ENCODE measurements around the gene TMEM221. TPM values are rescaled to one million over a fixed set of nuclear protein-coding genes. Genes with fewer than 3 reads are reported as not detected.

TMEM221 gene
- total RNA-seq, 1 donor from 2014 or later = not detected

- no peak for DNase-seq (ENCODE audit: low spot score)
These were observed 42.2 kb downstream of the TMEM221 start for GRCh38 chr19:17406046-17406886.

DNA sequence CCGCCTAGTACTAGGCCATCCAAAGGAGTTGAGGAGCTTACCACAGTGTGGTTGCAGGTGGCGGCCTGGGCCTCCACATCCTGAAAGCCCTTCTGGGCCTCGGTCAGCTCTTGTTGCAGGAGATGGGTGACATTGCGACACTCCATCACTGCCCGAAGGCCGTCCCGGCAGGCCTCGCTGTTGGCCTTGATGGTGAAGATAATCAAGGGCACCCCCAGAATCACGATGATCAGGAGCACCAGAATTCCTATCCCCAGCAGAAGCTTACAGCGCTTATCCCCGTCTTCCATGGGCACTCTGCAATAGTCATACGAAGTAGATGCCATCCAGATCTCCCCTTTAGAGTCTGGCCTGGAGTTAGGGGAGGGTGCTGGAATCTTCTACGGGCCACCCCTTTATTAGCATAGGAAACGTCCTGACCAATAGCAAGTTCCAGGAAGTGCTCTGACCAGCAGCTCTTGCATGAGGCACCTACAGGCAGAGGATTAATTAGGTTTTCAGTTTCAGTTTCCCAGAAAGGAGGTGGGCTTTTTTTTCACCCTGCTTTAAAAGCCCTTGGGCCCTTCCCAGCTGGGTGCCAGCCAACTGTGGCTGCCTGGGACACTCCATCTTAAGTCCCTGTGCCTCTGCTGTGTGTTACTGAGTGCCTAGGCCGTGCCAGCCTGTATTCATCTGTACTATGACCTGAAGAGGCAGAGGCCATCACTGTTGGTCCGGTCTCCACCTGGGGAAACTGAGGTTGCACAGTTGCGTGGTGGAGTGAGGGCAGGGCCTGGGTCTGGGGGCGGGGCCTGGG, 43.0 kb downstream of the TMEM221 start, which contains the start of gene BST2:
BST2 (minus strand) TSS at position 381 of the 796 bp plus-strand sequence; CDS start at position 326, 55 bp downstream.
- peak; percentile 90 for DNase-seq (ENCODE audit: low spot score)

DNA sequence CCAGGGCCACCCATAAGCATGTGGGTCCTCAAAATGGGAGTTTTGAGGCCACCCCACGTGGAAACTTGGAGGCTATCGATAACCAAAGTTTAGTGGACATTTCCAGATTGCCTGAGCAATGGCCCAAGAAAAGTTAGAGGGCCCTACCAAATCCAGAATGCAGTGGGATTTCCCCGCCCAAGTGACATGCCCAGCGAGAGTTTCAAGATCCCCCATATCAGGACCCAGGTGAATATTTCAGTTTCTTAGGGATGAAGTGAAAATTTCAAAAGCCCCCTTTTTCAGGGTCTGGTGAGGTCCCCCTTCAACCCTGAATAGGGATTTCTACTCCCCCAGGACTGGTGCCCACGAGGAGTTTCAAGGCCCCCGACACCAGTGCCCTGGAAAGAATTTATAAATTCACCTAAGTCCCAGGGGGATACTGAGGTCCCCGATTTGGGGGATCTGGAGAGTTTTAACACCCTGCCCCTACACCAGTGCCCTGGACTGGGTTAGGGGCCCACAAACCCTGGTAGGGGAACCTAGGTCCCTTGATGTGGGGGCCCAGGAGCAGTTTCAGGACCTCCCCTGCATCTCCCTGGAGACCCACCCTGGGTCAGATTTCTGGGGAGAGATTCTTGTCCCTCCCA, 43.7 kb downstream of the TMEM221 start:
- no peak for DNase-seq (ENCODE audit: low spot score)

- DNase-seq (ENCODE audit: low spot score) = no peak
These were observed 44.5 kb downstream of the TMEM221 start for GRCh38 chr19:17404015-17404414.

DNA sequence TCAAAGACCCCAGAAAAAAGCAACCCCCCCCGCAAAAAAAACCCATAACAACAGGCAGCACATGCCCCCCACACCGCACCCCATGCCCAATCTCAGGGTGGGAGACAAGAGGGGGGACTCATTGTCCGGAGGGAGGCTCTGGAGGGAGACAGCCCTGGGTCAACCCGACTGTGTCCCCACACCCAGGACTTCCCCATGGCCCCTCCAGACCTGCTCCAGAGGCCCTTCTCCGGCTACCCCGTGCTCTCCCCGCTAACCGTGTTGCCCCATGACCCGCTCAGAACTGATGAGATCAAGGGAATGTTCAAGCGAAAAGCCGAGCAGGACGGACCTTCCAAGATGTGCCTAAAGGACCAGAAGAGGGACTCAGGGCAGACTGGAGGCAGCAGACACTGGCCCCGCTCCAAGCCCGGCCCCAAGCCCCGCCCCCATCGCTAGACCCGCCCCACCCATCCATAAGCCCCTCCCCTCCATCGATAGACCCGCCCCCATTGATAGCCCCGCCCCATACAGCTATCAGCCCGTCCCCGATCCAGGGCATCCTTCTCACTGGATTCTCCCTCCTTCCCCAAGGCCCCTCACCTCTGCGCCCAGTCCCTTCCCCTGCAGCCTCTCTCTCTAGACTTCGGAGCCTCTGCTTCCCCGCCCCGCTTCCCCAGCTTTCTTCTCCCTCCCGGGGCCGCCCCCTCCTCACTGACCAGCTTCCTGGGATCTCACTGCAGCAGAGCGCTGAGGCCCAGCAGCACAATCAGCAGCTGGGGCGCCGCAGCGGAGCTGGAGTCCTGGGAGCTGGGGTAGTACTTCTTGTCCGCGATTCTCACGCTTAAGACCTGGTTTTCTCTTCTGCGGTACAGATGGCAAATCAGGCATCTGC, 45.2 kb downstream of the TMEM221 start:
- DNase-seq (ENCODE audit: low spot score) = no peak

DNA sequence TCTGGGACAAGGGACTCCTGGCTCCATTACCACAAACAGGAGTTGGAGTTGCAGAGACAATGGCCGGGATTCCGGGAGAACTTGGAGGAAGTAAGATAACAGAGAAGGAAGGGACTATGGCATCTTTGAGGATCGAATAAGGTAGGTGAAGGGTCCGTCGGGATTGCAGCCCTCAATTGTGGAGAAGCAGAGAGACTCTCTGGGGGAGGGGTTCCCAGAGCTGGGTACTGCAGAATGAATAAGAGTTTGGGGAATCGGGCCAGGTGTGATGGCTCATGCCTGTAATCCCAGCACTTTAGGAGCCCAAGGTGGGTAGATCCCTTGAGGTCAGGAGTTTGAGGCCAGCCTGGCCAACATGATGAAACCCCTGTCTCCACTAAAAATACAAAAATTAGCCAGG, 46.8 kb downstream of the TMEM221 start:
- DNase-seq (ENCODE audit: low spot score) = no peak

- no peak for DNase-seq (ENCODE audit: low spot score)
These were observed 49.5 kb downstream of the TMEM221 start for GRCh38 chr19:17398902-17399527.

GRCh38 chr19:17394891-17395415, 53.5 kb downstream of the TMEM221 start:
- DNase-seq (ENCODE audit: low spot score) = peak; percentile 69

- no peak for DNase-seq (ENCODE audit: low spot score)
These were observed 54.6 kb downstream of the TMEM221 start, which contains the start of gene CCDC194 for GRCh38 chr19:17393914-17394313. Gene CCDC194, minus strand, starts transcription at chr19:17394196. Its CDS starts 38 bp downstream, at chr19:17394158.

GRCh38 chr19:17393002-17393401, 55.5 kb downstream of the TMEM221 start:
- no peak for DNase-seq (ENCODE audit: low spot score)

- no peak for DNase-seq (ENCODE audit: low spot score)
These were observed 56.9 kb downstream of the TMEM221 start for GRCh38 chr19:17391371-17392151.

- DNase-seq (ENCODE audit: low spot score) = peak; percentile 96
These were observed 57.6 kb downstream of the TMEM221 start for GRCh38 chr19:17390665-17391370.

GRCh38 chr19:17389957-17390664, 58.4 kb downstream of the TMEM221 start:
- DNase-seq (ENCODE audit: low spot score) = no peak

GRCh38 chr19:17389288-17389687, 59.2 kb downstream of the TMEM221 start:
- DNase-seq (ENCODE audit: low spot score) = no peak

DNA sequence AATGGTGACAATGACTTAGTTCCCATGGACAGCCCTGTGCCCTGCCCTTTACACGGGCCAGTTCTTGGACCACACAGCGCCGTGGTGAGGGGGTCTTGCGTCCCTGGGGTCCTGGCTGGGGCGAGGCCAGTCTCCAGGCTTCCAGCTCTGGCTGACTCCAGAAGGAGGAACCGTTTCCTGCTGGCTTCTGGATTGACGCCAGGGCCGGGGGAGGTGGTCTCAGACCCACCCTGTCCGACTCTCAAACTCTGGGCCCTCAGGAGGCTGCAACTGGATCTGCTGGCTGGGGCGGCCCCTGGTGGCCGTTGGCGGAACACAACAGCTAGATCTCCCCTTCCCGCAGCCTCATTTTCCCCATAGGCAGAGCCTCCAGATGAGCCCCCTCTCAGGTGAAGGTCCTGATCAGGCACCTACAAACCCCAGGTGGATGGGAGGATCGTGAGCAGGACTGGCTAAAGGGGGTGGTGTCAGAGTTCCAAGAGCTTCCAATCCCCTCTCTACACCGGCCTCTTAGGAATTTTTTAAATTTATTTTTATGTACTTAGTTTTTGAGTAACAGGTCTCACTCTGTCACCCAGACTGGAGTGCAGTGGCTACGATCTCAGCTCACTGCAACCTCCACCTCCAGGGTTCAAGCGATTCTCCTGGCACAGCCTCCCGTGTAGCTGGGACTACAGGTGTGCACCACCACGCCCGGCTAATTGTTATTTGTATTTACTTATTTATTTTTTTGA, 62.4 kb downstream of the TMEM221 start:
- peak; percentile 50 for DNase-seq (ENCODE audit: low spot score)
